ACC112 (cell line): ENCODE data around the gene NRG3.
"Not testable (repeated sequence)": the region's sequence is repeated elsewhere in the genome, so short reads cannot be mapped to it uniquely, and the experiment has no call there.

Experiments
- H2AFZ ChIP-seq: fragments of 200-600 bp; sonication (generic); one replicate; pipeline ENCODE4 v1.6.0; 2017; ENCODE audit warnings: antibody characterized with exemption, low read length; ENCODE audit not compliant: unreplicated experiment
- H3K27ac ChIP-seq: fragments of 200-600 bp; sonication (generic); 2 replicates; pipeline ENCODE4 v1.5.1; 2014; ENCODE audit warnings: low read depth, mild to moderate bottlenecking, antibody characterized with exemption, low read length, moderate library complexity
- H3K27me3 ChIP-seq: fragments of 200-600 bp; sonication (generic); 2 replicates; pipeline ENCODE4 v1.6.1; 2014; ENCODE audit warnings: mild to moderate bottlenecking, antibody characterized with exemption, low read length, moderate library complexity, mixed read lengths; ENCODE audit not compliant: insufficient read depth
- H3K36me3 ChIP-seq: fragments of 200-600 bp; sonication (generic); 2 replicates; pipeline ENCODE4 v1.6.1; 2016; ENCODE audit warnings: mild to moderate bottlenecking, antibody characterized with exemption, low read length, moderate library complexity, mixed read lengths; ENCODE audit not compliant: insufficient read depth
- H3K4me1 ChIP-seq: fragments of 200-600 bp; sonication (generic); one replicate; pipeline ENCODE4 v1.6.1; 2016; ENCODE audit warnings: low read length, mixed read lengths; ENCODE audit not compliant: insufficient read depth, unreplicated experiment, control insufficient read depth
- H3K4me3 ChIP-seq: fragments of 200-600 bp; sonication (generic); 2 replicates; pipeline ENCODE4 v1.5.1; 2014; ENCODE audit warnings: mild to moderate bottlenecking, low read depth, low read length
- H3K79me2 ChIP-seq: fragments of 200-600 bp; sonication (generic); one replicate; pipeline ENCODE4 v1.6.0; 2016; ENCODE audit warnings: low read length; ENCODE audit not compliant: control insufficient read depth, unreplicated experiment, insufficient read depth

NRG3 gene

GRCh38 chr10:82942286-82943099 lies 1067.5 kb downstream of the NRG3 start:
- no peak overlapping the region for H3K27ac ChIP-seq
- H3K4me1 ChIP-seq, result no peaks in the 10 kb centered on the region
- no peaks in the 10 kb centered on the region for H3K27me3 ChIP-seq
- H3K4me3 ChIP-seq, result no peak overlapping the region
- no peaks in the 10 kb centered on the region for H3K36me3 ChIP-seq
- no peak overlapping the region for H2AFZ ChIP-seq
- no peaks in the 10 kb centered on the region for H3K79me2 ChIP-seq

- Histone ChIP-seq H3K4me3 (no peak overlapping the region), H3K79me2 (no peaks in the 10 kb centered on the region), H3K27ac (no peak overlapping the region), H3K4me1 (no peaks in the 10 kb centered on the region), H3K27me3 (no peaks in the 10 kb centered on the region), H3K36me3 (no peaks in the 10 kb centered on the region), H2AFZ (no peak overlapping the region)
These were observed 1068.1 kb downstream of the NRG3 start for GRCh38 chr10:82943142-82943541.

- Histone ChIP-seq H3K79me2 (no peaks in the 10 kb centered on the region), H2AFZ (no peak overlapping the region)
These were observed 1075.0 kb downstream of the NRG3 start for GRCh38 chr10:82949816-82950575.

GRCh38 chr10:82953331-82953730 lies 1078.3 kb downstream of the NRG3 start:
- Histone ChIP-seq H3K4me3 (no peak overlapping the region), H3K27ac (no peak overlapping the region), H3K36me3 (no peaks in the 10 kb centered on the region), H2AFZ (no peak overlapping the region), H3K27me3 (no peaks in the 10 kb centered on the region), H3K79me2 (no peaks in the 10 kb centered on the region), H3K4me1 (no peaks in the 10 kb centered on the region)

More at GRCh38 chr10:82949816-82950575, 1075.0 kb downstream of the NRG3 start:
- Histone ChIP-seq H3K27me3 (no peaks in the 10 kb centered on the region), H3K27ac (no peak overlapping the region), H3K4me3 (no peak overlapping the region), H3K36me3 (no peaks in the 10 kb centered on the region), H3K4me1 (no peaks in the 10 kb centered on the region)

GRCh38 chr10:82953909-82954308 lies 1078.9 kb downstream of the NRG3 start:
- H3K36me3 ChIP-seq, result no peaks in the 10 kb centered on the region
- no peak overlapping the region for H3K4me3 ChIP-seq
- no peak overlapping the region for H3K27ac ChIP-seq
- no peaks in the 10 kb centered on the region for H3K27me3 ChIP-seq
- no peaks in the 10 kb centered on the region for H3K4me1 ChIP-seq
- H3K79me2 ChIP-seq, result no peaks in the 10 kb centered on the region
- H2AFZ ChIP-seq, result no peak overlapping the region

- not testable (repeated sequence) for H3K4me3 ChIP-seq, H3K79me2 ChIP-seq, H3K4me1 ChIP-seq, H3K27ac ChIP-seq, H3K27me3 ChIP-seq, H3K36me3 ChIP-seq, H2AFZ ChIP-seq
These were observed 1085.5 kb downstream of the NRG3 start for GRCh38 chr10:82960421-82961060.

GRCh38 chr10:82961864-82962263 lies 1086.9 kb downstream of the NRG3 start:
- Histone ChIP-seq H2AFZ (no peak overlapping the region), H3K4me3 (no peak overlapping the region), H3K36me3 (no peaks in the 10 kb centered on the region), H3K79me2 (no peaks in the 10 kb centered on the region), H3K4me1 (no peaks in the 10 kb centered on the region), H3K27ac (no peak overlapping the region), H3K27me3 (no peaks in the 10 kb centered on the region)

- H3K36me3 ChIP-seq, result no peaks in the 10 kb centered on the region
- H2AFZ ChIP-seq, result no peak overlapping the region
- no peak overlapping the region for H3K4me3 ChIP-seq
- H3K79me2 ChIP-seq, result no peaks in the 10 kb centered on the region
- H3K27ac ChIP-seq, result no peak overlapping the region
- H3K27me3 ChIP-seq, result no peaks in the 10 kb centered on the region
- H3K4me1 ChIP-seq, result no peaks in the 10 kb centered on the region
These were observed 1091.1 kb downstream of the NRG3 start for GRCh38 chr10:82966130-82966529.

- no peaks in the 10 kb centered on the region for H3K36me3 ChIP-seq
These were observed 1093.5 kb downstream of the NRG3 start for GRCh38 chr10:82968533-82968932.

GRCh38 chr10:82969405-82969804 lies 1094.4 kb downstream of the NRG3 start:
- Histone ChIP-seq H3K4me1 (no peaks in the 10 kb centered on the region), H3K36me3 (no peaks in the 10 kb centered on the region), H3K27me3 (no peaks in the 10 kb centered on the region), H3K27ac (no peak overlapping the region), H3K4me3 (no peak overlapping the region), H3K79me2 (no peaks in the 10 kb centered on the region), H2AFZ (no peak overlapping the region)

More at GRCh38 chr10:82968533-82968932, 1093.5 kb downstream of the NRG3 start:
- no peaks in the 10 kb centered on the region for H3K27me3 ChIP-seq
- no peak overlapping the region for H2AFZ ChIP-seq
- H3K27ac ChIP-seq, result no peak overlapping the region
- H3K4me3 ChIP-seq, result no peak overlapping the region
- no peaks in the 10 kb centered on the region for H3K4me1 ChIP-seq
- no peaks in the 10 kb centered on the region for H3K79me2 ChIP-seq
